Measurements from ENCODE around the gene ALKBH1.

DNA sequence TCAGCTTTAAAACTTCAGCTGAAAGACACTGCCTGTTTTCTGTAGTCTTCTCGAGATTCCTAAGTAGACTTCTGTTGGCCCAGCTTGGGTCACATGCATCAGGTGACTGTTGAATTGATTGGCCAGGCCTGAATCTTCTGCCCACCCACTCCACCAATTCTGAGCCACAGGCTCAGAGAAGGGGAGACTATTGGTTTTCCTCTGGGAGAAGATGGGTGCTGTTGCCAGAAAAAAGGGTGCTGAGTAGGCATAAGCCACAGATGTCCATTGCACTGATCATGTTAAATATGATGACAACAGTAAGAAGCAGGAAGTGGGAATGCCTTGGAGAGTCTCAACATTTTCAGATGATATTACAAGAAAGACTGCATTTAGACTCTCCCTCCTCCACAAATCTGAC lies 84.6 kb downstream of the ALKBH1 start:
- TF ChIP-seq, protein P1, sequence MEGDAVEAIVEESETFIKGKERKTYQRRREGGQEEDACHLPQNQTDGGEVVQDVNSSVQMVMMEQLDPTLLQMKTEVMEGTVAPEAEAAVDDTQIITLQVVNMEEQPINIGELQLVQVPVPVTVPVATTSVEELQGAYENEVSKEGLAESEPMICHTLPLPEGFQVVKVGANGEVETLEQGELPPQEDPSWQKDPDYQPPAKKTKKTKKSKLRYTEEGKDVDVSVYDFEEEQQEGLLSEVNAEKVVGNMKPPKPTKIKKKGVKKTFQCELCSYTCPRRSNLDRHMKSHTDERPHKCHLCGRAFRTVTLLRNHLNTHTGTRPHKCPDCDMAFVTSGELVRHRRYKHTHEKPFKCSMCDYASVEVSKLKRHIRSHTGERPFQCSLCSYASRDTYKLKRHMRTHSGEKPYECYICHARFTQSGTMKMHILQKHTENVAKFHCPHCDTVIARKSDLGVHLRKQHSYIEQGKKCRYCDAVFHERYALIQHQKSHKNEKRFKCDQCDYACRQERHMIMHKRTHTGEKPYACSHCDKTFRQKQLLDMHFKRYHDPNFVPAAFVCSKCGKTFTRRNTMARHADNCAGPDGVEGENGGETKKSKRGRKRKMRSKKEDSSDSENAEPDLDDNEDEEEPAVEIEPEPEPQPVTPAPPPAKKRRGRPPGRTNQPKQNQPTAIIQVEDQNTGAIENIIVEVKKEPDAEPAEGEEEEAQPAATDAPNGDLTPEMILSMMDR (IDR thresholded peaks at IDR 0.05; ENCODE audit: low read length), result no peak
- TF ChIP-seq EZH2 (optimal IDR thresholded peaks at IDR 0.05; ENCODE audit: low read depth, low read length), result no peak

Data from MM.1S (cell line).